Pancreas (tissue), 10 donors: ENCODE measurements around the gene TMEM167A. TPM values are rescaled to one million over a fixed set of nuclear protein-coding genes. Genes with fewer than 3 reads are reported as not detected.
"Not testable (repeated sequence)": the region's sequence is repeated elsewhere in the genome, so short reads cannot be mapped to it uniquely, and the experiment has no call there.

Experiments used
- ATAC-seq, 4 donors: fragments of 200-7000 bp; cut with Tn5 transposase; one replicate each; pipeline versions ENCODE4 v1.8.0 to v1.9.1; 2020; ENCODE audit warnings: mild to moderate bottlenecking in 4 of 4, moderate library complexity in 4 of 4
- DNase-seq, 6 donors: peaks; one replicate each; pipeline ENCODE4 v3.0.0-alpha.2; 2020
- FAIRE-seq: peaks from 2 replicates; lab custom pipeline; 2012; peaks lifted over from hg19 to GRCh38; lab: Jason Lieb, UNC
- H3K27ac ChIP-seq, 4 donors: fragments of 200-600 bp; sonication (generic); 1 replicate in 3 of 4; 2 replicates in 1 of 4; pipeline versions ENCODE4 v1.5.0 to v1.8.0; 2020
- H3K27me3 ChIP-seq, 4 donors: fragments of 200-600 bp; one replicate each; pipeline ENCODE4 v1.8.0; 2021
- H3K36me3 ChIP-seq, 3 donors: fragments of 200-600 bp; sonication (generic) in 1 of 3; one replicate each; pipeline versions ENCODE4 v1.5.0 to v1.8.0; 2020 to 2021
- H3K4me1 ChIP-seq, 3 donors: fragments of 200-600 bp; one replicate each; pipeline ENCODE4 v1.8.0; 2021
- H3K4me3 ChIP-seq, 4 donors: fragments of 200-600 bp; sonication (generic) in 2 of 4; one replicate each; pipeline versions ENCODE4 v1.5.0 to v1.8.0; 2020 to 2021
- H3K9me3 ChIP-seq, 4 donors: fragments of 200-600 bp; one replicate each; pipeline ENCODE4 v1.8.0; 2021
- CTCF ChIP-seq, 4 donors: fragments of 200-600 bp; sonication (generic) in 3 of 4; IDR thresholded peaks; one replicate each; pipeline versions ENCODE4 v1.5.0 to v1.8.0; 2021; ENCODE audit warnings: antibody characterized with exemption in 4 of 4
- WGBS, 2 donors: extraction: QIAGEN DNeasy Blood & Tissue Kit; methylation state at CpG; one replicate each; pipeline ENCODE4 v1.1.7; 2013; 5-methylcytosine and 5-hydroxymethylcytosine counted together
- intact Hi-C, 3 donors: fragments of 100-400 bp; cut with DNase I; formaldehyde crosslinking; loops; one replicate each; pipeline versions ENCODE4 v1.11.1 to v1.14.2; 2022
- polyA plus RNA-seq, 2 donors: library from polyadenylated mRNA; stranded (reverse); fragments of 200-250 nt; gene quantifications; one replicate each; pipeline ENCODE4 v1.2.3, GENCODE V29; 2013
- total RNA-seq, 6 donors: library from RNA; stranded (reverse); fragmentation: NEBNext Ultra II Directional in 4 of 6; extraction: Animal tissue kit (Norgen Biotek cat#: 25700) in 4 of 6; gene quantifications; one replicate each; pipeline versions ENCODE4 v1.2.1 to v1.2.4, GENCODE V29; 2021 to 2023
- donor health status: healthy with polysubstance abuse.
- donor health status: DM: no; HTN: no; CAD: no; lungs with moderate emphysema.
- donor health status: DM: no; HTN: no; CAD: no.
- donor health status: control.
- donor health status: control.
- donor health status: Bipolar disorder and iron deficiency.
- donor health status: DM: yes; HTN: yes; CAD: no.
- donor health status: DM: no; HTN: no; CAD: no.
- donor health status: DM: no; HTN: no; CAD: no.
- donor health status: DM: yes; HTN: yes; CAD: no.

Gene TMEM167A
- total and polyA plus RNA-seq, 8 donors: 13.3 to 48.5 (median 33.4) TPM

DNA sequence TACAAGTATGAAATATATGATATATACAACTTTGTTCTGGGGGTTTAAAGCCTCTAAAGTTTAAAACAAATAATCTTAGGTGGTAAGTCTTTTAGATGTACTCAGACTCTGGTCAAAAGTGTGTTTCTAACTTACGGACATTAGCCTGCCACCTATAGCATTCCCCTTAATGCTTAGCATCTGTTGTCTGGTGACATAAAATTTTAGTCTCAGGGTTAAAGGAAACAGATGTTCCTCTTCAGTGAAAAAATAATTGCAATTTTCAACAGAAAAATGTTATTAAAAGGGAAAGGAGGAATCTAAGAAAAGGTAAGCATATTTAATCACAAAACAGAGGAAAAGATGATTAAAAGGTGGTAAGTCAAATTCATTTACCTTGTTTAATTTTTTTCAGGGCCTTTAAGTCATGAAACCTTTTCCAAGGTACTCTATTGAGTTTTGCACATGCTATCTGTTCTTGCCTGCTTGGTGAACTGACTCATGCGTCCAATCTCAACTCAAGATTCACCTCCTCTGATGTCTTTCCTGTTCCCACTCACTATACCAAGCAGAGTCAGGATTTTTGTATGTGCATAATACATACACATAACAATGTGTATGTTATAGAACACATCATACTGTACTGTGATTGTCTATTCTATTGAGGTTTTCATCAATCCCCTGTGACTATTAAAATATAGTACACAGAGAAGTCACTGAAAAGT, 7.9 kb downstream of the TMEM167A start:
- Histone ChIP-seq H3K4me3 (no peak overlapping the region), H3K27ac (no peak overlapping the region), H3K36me3 (no peaks in the 10 kb centered on the region), H3K9me3 (no peaks in the 10 kb centered on the region), H3K27me3 (no peaks in the 10 kb centered on the region), H3K4me1 (peaks cover 9 to 32% (median 18%) of the 10 kb centered on the region in 3 donors)
- DNase-seq: no peak
- 77 to 83% methylated on average over 2 of the region's 2 CpGs for WGBS, 2 donors
- intact Hi-C loops: no loop called here
- no peak for TF ChIP-seq CTCF (IDR thresholded peaks at IDR 0.05)
- no peak for ATAC-seq
- FAIRE-seq: no peak

GRCh38 chr5:83067377-83067776, 9.8 kb downstream of the TMEM167A start:
- intact Hi-C loops, FAIRE-seq: not testable (repeated sequence)
- WGBS, 2 donors: 95 to 97% methylated on average over 4 of the region's 4 CpGs

DNA sequence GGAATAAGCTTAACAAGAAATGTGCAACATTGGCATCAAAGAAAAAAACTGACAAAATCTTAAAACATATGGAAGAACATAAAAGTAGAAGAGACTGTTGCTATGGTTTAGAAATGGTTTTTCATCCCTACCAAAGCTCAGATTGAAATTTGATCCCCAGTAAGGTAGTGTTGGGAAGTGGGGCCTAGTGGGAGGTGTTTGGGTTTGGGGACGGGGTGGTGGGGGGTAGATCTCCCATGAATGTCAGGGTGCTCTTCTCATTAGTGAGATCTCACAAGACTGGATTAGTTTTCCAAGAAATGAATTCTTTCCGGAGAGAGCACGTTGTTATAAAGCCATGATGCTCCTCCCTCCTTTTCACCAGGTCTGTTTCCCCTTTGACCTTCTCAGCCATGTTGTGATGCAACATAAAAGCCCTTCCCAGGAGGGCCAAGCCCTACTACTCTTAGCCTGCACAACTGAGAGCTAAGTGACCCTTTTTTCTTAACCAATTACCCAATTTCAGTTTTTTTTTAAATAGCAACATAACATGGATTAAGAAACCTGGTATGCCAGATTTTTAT, 10.6 kb downstream of the TMEM167A start:
- Histone ChIP-seq H3K9me3 (no peaks in the 10 kb centered on the region), H3K27me3 (no peaks in the 10 kb centered on the region), H3K27ac (no peak overlapping the region), H3K36me3 (no peaks in the 10 kb centered on the region), H3K4me3 (no peak overlapping the region), H3K4me1 (peaks cover 9 to 19% (median 12%) of the 10 kb centered on the region in 3 donors)
- DNase-seq: no peak
- 92 to 94% methylated on average over 3 of the region's 3 CpGs for WGBS, 2 donors
- intact Hi-C loops: no loop called here
- no peak for FAIRE-seq
- no peak for ATAC-seq
- TF ChIP-seq CTCF (IDR thresholded peaks at IDR 0.05): no peak

More at GRCh38 chr5:83067377-83067776, 9.8 kb downstream of the TMEM167A start:
- not testable (repeated sequence) for ATAC-seq, H3K4me3 ChIP-seq, DNase-seq, H3K9me3 ChIP-seq, H3K27me3 ChIP-seq, H3K27ac ChIP-seq, H3K36me3 ChIP-seq
- H3K4me1 ChIP-seq: peaks cover 9 to 27% (median 18%) of the 10 kb centered on the region in 3 donors

- no peak for TF ChIP-seq CTCF (IDR thresholded peaks at IDR 0.05)
- 81 to 87% methylated on average over 2 of the region's 2 CpGs for WGBS, 2 donors
- intact Hi-C loops: no loop called here
- Histone ChIP-seq H3K4me1 (no peaks in the 10 kb centered on the region), H3K4me3 (no peak overlapping the region), H3K9me3 (no peaks in the 10 kb centered on the region), H3K36me3 (no peaks in the 10 kb centered on the region), H3K27me3 (no peaks in the 10 kb centered on the region), H3K27ac (no peak overlapping the region)
- FAIRE-seq (no peak), DNase-seq (no peak), ATAC-seq (no peak)
Measured at GRCh38 chr5:83059341-83059740, 17.9 kb downstream of the TMEM167A start.

DNA sequence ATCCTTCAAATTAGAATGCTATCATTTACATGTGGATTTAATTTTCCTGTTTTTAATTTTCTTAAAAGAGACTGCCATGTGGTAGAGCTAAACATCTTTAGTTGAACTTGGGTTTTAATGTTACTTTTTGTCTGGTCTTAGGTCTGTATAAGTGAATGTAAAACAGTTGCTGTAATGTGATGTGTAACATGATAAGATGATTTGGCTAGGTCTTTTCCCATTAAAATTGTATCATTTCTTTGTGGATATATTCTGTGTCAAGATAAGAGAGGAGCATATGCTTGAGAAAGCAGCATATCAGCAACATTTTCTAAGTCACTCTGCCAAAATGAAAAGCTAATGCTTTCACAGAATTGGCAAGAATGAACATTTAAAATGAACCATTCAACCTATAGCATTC, 18.5 kb downstream of the TMEM167A start:
- Histone ChIP-seq H3K4me1 (no peaks in the 10 kb centered on the region), H3K27me3 (no peaks in the 10 kb centered on the region), H3K4me3 (no peak overlapping the region), H3K36me3 (no peaks in the 10 kb centered on the region), H3K27ac (no peak overlapping the region), H3K9me3 (no peaks in the 10 kb centered on the region)
- DNase-seq: no peak
- intact Hi-C loops: no loop called here
- FAIRE-seq: no peak
- no peak for TF ChIP-seq CTCF (IDR thresholded peaks at IDR 0.05)
- no peak for ATAC-seq
